ENCODE measurements around the gene DPP4. TPM values are rescaled to one million over a fixed set of nuclear protein-coding genes. Genes with fewer than 3 reads are reported as not detected.

Gene DPP4
- polyA plus RNA-seq, 3 donors, result 0.46 TPM; not detected in 2

DNA sequence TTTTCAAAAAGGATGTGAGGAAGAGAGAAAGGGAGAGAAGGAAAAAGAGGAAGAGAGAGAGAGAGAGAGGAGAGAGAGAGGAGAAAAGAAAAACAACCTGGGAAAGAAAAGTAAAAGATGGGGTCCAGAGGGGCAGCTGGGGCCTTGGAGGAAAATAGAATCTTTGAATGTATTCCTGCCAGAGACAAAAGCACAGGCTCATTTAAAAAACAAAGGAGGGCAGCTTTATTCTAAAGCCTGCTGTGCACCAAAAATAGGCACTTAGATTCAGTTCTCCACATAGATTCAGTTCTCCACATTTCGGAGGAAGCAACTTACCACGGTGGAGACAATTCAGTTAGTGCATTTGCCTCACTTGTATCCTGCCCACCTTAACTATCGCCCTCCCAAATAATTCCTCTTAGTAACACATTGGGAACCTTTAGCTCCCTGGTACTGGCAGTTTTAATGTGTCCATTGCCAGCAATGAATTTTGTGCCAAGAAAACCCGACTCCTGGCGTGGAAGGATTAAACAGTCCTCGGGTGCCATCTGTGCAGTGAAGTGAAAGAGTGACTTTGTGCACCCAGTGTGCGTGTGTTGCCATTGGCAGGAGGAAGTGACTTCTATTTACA lies 71.3 kb downstream of the DPP4 start:
- no peaks in the 10 kb centered on the region for H3K36me3 ChIP-seq (replicated peaks in 1 of 2; ENCODE audit: control insufficient read depth in 1 of 2, insufficient read depth in 2 of 2, low read length in 2 of 2)
- H3K4me3 ChIP-seq (replicated peaks in 1 of 3; ENCODE audit: low read depth in 2 of 3, low read length in 3 of 3), result peak overlapping the region in 2 of 3 experiments; percentile 44 to 57
- no peak overlapping the region for H3K27ac ChIP-seq (ENCODE audit: low read depth in 1 of 2, low read length in 2 of 2)
- peak overlapping the region; percentile 61 to 87 for H3K4me3 Mint-ChIP-seq
- intact Hi-C loops (cut with micrococcal nuclease), result no loop called here
- peaks cover 0 to 3% (median 0%) of the 10 kb centered on the region in 3 donors for H3K27me3 Mint-ChIP-seq (ENCODE audit: low read depth in 3 of 3)
- DNase-seq, result peak in 1 of 3 donors; percentile 13
- peak overlapping the region in 1 of 7 donors; percentile 69 for H3K27ac Mint-ChIP-seq
- H3K9ac ChIP-seq (ENCODE audit: insufficient read depth, low read length, poor library complexity, severe bottlenecking), result no peak overlapping the region
- peak overlapping the region; percentile 49 for H3K4me2 ChIP-seq (replicated peaks; ENCODE audit: extremely low read depth, low read length, poor library complexity, severe bottlenecking)
- peak overlapping the region; percentile 60 for H2AFZ ChIP-seq (ENCODE audit: insufficient read depth, low read depth, low read length, poor library complexity, severe bottlenecking)
- H4K20me1 ChIP-seq (ENCODE audit: insufficient read depth, low read length), result no peaks in the 10 kb centered on the region
- H3K4me1 Mint-ChIP-seq, result peaks cover 18% of the 10 kb centered on the region
- peaks cover 0 to 7% of the 10 kb centered on the region in 2 donors for H3K4me1 ChIP-seq (ENCODE audit: control insufficient read depth in 1 of 2, insufficient read depth in 2 of 2, low read length in 2 of 2)
- 28% methylated on average over 6 of the region's 7 CpGs for WGBS (ENCODE audit: insufficient coverage)
- no peaks in the 10 kb centered on the region for H3K79me2 ChIP-seq (ENCODE audit: insufficient read depth, low read length)
- no peaks in the 10 kb centered on the region for H3K9me3 ChIP-seq (replicated peaks in 1 of 2; ENCODE audit: control insufficient read depth in 1 of 2, insufficient read depth in 1 of 2, low read length in 2 of 2)
- no peaks in the 10 kb centered on the region for H3K27me3 ChIP-seq (ENCODE audit: control insufficient read depth in 2 of 2, insufficient read depth in 2 of 2, low read length in 2 of 2)
- H3K9me3 Mint-ChIP-seq, result no peaks in the 10 kb centered on the region
- TF ChIP-seq, protein P1, sequence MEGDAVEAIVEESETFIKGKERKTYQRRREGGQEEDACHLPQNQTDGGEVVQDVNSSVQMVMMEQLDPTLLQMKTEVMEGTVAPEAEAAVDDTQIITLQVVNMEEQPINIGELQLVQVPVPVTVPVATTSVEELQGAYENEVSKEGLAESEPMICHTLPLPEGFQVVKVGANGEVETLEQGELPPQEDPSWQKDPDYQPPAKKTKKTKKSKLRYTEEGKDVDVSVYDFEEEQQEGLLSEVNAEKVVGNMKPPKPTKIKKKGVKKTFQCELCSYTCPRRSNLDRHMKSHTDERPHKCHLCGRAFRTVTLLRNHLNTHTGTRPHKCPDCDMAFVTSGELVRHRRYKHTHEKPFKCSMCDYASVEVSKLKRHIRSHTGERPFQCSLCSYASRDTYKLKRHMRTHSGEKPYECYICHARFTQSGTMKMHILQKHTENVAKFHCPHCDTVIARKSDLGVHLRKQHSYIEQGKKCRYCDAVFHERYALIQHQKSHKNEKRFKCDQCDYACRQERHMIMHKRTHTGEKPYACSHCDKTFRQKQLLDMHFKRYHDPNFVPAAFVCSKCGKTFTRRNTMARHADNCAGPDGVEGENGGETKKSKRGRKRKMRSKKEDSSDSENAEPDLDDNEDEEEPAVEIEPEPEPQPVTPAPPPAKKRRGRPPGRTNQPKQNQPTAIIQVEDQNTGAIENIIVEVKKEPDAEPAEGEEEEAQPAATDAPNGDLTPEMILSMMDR (IDR thresholded peaks at IDR 0.05), result no peak
- H3K36me3 Mint-ChIP-seq, result no peaks in the 10 kb centered on the region

DNA sequence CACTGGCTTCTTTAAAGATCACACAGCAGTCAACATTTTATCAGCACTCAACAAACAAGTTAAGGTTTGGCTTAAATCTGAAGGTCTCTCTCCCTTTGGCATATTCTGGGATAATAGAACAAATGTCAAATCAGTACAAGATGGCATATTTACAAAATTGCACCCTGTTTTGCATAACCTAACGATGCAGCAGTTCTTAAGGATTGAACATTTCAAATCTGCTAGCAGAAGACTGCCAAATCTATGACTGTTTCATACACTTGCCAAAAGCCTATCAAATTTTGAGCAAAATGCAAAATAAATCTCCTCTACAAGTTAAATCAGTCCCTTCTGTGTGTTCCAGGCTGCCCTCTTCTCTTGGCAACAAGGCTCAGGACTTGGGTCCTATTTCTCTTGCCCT lies 73.6 kb downstream of the DPP4 start:
- Histone ChIP-seq H3K79me2 (ENCODE audit: insufficient read depth, low read length) (no peaks in the 10 kb centered on the region), H3K36me3 (replicated peaks in 1 of 2; ENCODE audit: control insufficient read depth in 1 of 2, insufficient read depth in 2 of 2, low read length in 2 of 2) (no peaks in the 10 kb centered on the region), H3K27ac (ENCODE audit: low read depth in 1 of 2, low read length in 2 of 2) (no peak overlapping the region), H3K4me1 (ENCODE audit: control insufficient read depth in 1 of 2, insufficient read depth in 2 of 2, low read length in 2 of 2) (peaks cover 0 to 7% of the 10 kb centered on the region in 2 donors), H3K27me3 (ENCODE audit: control insufficient read depth in 2 of 2, insufficient read depth in 2 of 2, low read length in 2 of 2) (no peaks in the 10 kb centered on the region), H3K4me2 (replicated peaks; ENCODE audit: extremely low read depth, low read length, poor library complexity, severe bottlenecking) (no peak overlapping the region), H3K9ac (ENCODE audit: insufficient read depth, low read length, poor library complexity, severe bottlenecking) (no peak overlapping the region), H4K20me1 (ENCODE audit: insufficient read depth, low read length) (no peaks in the 10 kb centered on the region), H2AFZ (ENCODE audit: insufficient read depth, low read depth, low read length, poor library complexity, severe bottlenecking) (no peak overlapping the region), H3K9me3 (replicated peaks in 1 of 2; ENCODE audit: control insufficient read depth in 1 of 2, insufficient read depth in 1 of 2, low read length in 2 of 2) (no peaks in the 10 kb centered on the region), H3K4me3 (replicated peaks in 1 of 3; ENCODE audit: low read depth in 2 of 3, low read length in 3 of 3) (no peak overlapping the region)
- Mint-ChIP-seq H3K36me3 (no peaks in the 10 kb centered on the region), H3K4me3 (no peak overlapping the region), H3K27me3 (ENCODE audit: low read depth in 3 of 3) (peaks cover 0 to 3% (median 0%) of the 10 kb centered on the region in 3 donors), H3K4me1 (peaks cover 18% of the 10 kb centered on the region), H3K9me3 (no peaks in the 10 kb centered on the region), H3K27ac (no peak overlapping the region)
- DNase-seq, result no peak
- intact Hi-C loops (cut with micrococcal nuclease), result no loop called here
- WGBS (ENCODE audit: insufficient coverage), result 91% methylated on average over 1 of the region's 1 CpG
- TF ChIP-seq, protein P1 (IDR thresholded peaks at IDR 0.05), result no peak

Data from CD14-positive monocyte (primary cell).